Embryonic facial prominence (tissue), 1 donor: ENCODE results near the gene PNPLA5.
A peak's percentile ranks its signal among the peaks of the same experiment; 100 is the strongest.
"Not testable (repeated sequence)": the region's sequence is repeated elsewhere in the genome, so short reads cannot be mapped to it uniquely, and the experiment has no call there.

ENCODE experiments used
- DNase-seq: peaks from one replicate; pipeline ENCODE4 v3.0.0-alpha.2; 2016; ENCODE audit errors: extremely low spot score

Gene PNPLA5

DNA sequence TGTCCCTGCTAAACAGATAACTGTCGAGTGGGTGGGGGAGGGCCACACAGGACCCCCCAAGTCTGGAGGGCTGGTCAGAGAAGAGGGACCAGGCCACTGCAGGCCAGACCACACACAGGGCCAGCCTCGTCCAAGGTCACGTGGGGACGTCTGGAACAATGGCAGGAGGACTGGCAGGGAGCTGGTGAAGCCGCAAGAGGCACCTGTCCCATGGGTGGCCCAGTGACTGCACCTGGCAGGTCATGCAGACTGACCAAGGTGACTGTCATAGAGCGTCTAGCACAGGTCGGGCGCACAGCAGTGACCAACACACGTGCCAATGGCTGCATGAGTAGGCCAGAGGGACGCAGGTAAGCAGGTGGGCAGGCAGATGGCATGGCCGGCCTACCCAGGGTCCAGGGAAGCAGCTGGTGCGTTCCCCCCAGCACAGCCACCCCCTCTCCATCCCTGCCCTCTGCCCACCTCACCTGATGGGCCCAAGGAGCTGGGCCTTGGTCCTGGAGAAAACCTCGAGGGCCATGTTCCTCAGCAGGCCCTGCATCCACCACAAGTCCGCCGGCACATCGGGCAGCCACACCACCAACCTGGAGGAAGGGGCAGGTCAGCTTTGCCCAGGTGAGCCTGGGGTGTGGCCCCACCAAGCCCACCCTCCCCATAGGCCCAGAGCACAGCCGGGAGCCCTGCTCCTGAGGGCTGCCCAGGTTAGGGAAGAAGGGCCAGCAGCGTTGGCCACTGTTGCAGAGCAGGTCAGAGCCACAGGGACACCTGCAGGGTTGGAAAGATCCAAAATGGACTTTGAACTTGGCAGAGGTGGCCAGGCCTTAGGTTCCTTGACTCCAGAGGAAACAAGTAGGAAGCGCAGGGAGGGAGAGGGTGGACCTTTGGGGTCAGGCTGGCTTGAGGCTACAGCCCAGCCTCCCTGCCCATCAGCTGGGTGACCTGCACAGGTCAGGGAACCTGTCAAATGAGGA is 10.4 kb downstream of the PNPLA5 start:
- no peak for DNase-seq

- no peak for DNase-seq
Observed at GRCh38 chr22:43880541-43880991, 11.2 kb downstream of the PNPLA5 start.

GRCh38 chr22:43879901-43880540 is 11.8 kb downstream of the PNPLA5 start:
- DNase-seq: no peak

- no peak for DNase-seq
Observed at GRCh38 chr22:43878831-43879550, 12.8 kb downstream of the PNPLA5 start.

DNA sequence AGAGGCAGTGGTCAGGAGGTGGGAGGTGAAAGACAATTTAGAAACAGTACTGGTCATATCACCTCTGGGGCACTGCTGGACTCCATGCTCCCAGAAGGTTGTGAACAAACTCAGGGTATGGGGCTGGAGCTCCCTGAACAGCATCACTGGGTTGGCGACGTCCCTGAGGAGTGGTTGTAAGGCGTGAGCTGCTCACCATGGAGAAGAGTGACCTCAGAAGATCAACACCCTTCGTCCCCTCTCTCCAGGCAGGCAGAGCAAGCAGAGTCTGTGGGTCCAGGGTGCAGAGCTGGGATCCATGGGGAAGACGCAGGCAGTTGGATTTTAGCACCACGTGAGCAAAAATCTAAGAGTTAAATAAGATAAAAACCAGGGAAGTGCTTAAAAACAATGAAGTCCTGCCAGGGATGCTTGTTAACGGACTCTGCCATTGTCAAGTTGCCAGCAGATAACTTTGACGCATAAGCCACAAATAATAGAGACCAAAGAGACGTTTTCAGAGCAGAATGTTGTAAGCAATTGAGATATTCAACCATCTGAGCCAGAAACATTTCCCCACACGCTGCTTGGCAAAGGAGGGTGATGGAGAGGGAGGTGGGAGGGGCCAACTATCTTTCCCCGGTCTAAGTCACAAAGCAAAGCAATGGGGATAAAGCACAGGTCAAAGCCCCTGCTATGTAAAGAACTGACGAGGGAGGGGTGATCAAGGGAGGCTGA is 13.6 kb downstream of the PNPLA5 start:
- no peak for DNase-seq

- no peak for DNase-seq
Observed at GRCh38 chr22:43876866-43877509, 14.8 kb downstream of the PNPLA5 start.

GRCh38 chr22:43869799-43870198 is 22.0 kb downstream of the PNPLA5 start:
- no peak for DNase-seq

DNA sequence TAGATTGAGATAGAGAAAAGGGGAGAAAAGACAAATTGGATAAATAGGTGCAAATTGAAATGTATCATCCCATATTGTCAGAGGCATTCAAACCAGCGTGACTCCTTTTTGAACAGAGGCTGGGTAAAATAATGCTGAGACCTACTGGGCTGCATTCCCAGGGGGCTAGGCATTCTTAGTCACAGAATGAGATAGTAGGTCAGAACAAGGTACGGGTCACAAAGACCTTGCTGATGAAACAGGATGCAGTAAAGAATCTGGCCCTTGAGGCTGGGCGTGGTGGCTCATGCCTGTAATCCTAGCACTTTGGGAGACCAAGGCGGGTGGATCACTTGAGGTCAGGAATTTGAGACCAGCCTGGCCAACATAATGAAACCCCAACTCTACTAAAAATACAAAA is 22.8 kb downstream of the PNPLA5 start:
- not testable (repeated sequence) for DNase-seq

- peak; percentile 49 for DNase-seq
Observed at GRCh38 chr22:43867839-43868635, 23.8 kb downstream of the PNPLA5 start.

GRCh38 chr22:43862882-43863202 is 29.0 kb downstream of the PNPLA5 start:
- no peak for DNase-seq

- no peak for DNase-seq
Observed at GRCh38 chr22:43862074-43862881, 29.5 kb downstream of the PNPLA5 start, which contains the start of gene SULT4A1. SULT4A1 (minus strand) TSS chr22:43862513; CDS start chr22:43862382, 131 bp downstream.

GRCh38 chr22:43861529-43861928 is 30.3 kb downstream of the PNPLA5 start:
- DNase-seq: no peak

DNA sequence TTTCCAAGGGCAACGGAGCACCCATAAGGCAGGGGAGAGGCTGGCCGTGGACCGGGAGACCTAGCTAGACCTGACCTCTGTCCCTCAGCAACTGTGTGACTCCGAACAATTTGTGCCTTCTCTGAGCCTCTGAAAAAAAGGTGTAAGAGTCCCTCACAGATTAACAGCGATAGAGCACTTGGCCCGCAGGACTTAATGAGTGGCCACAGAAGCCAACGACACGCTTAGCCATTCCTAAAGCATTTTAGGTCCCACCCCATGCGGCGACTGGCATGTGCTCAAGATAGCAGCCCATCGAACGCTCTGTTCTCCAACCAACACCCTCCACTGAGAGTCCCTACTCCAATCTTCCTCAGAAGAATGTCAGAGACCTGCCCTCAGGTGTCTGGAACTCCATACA is 31.0 kb downstream of the PNPLA5 start:
- DNase-seq: no peak

GRCh38 chr22:43860126-43860525 is 31.7 kb downstream of the PNPLA5 start:
- no peak for DNase-seq

- no peak for DNase-seq
Observed at GRCh38 chr22:43859621-43860020, 32.2 kb downstream of the PNPLA5 start.

GRCh38 chr22:43859176-43859575 is 32.6 kb downstream of the PNPLA5 start:
- no peak for DNase-seq

GRCh38 chr22:43858156-43858895 is 33.5 kb downstream of the PNPLA5 start:
- no peak for DNase-seq

DNA sequence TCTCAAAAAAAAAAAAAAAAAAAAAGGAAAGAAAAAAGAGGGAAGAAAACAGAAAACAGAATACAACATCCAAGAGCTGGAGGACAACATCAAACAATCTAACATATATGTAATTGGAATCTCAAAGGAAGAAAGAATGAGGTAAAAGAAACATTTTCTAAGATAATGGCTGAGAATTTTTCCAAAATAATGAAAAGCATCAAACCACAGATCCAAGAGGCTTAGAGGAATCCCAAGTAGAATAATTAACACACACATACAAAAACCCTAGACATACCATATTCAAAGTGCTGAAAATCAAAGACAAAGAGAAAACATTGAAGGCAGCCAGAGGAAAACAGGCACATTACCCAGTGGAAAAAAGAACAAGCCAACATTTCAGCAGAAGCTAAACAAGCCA is 34.4 kb downstream of the PNPLA5 start:
- no peak for DNase-seq

DNA sequence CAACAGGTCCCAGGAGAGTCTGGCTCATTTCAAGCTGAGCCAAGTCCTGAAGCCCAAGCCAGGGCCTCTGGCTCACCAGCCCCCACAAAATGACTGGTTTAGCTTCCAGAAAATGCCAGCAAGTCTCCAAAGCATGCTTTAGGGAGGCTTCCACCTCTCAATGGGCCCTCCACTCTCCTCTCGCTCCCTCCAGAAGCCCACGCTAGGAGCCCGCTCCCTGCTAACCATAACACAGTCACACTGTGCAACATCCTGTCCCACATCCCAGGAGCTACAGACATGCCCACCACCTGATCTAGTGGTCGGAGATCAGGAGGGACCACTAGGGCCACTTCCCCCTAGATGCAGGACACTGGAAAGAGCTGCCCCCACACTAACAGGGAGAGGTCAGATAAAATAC is 36.4 kb downstream of the PNPLA5 start:
- no peak for DNase-seq
